ENCODE results near the gene TSEN15.
"Not testable (repeated sequence)": the region's sequence is repeated elsewhere in the genome, so short reads cannot be mapped to it uniquely, and the experiment has no call there.

The TSEN15 gene

GRCh38 chr1:184031409-184032107 is 20.0 kb upstream of the TSEN15 start:
- no peak for DNase-seq

- no peak for DNase-seq
Measured at GRCh38 chr1:184032306-184032929, 19.1 kb upstream of the TSEN15 start.

- DNase-seq = no peak
Measured at GRCh38 chr1:184032930-184033418, 18.6 kb upstream of the TSEN15 start.

GRCh38 chr1:184033711-184034167 is 17.8 kb upstream of the TSEN15 start:
- DNase-seq = no peak

GRCh38 chr1:184034761-184035379 is 16.7 kb upstream of the TSEN15 start:
- no peak for DNase-seq

GRCh38 chr1:184035719-184036516 is 15.6 kb upstream of the TSEN15 start:
- DNase-seq = peak; percentile 8

GRCh38 chr1:184036517-184036949 is 15.0 kb upstream of the TSEN15 start:
- DNase-seq = no peak

GRCh38 chr1:184037849-184038591 is 13.5 kb upstream of the TSEN15 start:
- no peak for DNase-seq

- DNase-seq = no peak
Measured at GRCh38 chr1:184039126-184039525, 12.4 kb upstream of the TSEN15 start.

GRCh38 chr1:184041731-184042130 is 9.8 kb upstream of the TSEN15 start:
- DNase-seq = no peak

GRCh38 chr1:184043315-184043714 is 8.2 kb upstream of the TSEN15 start:
- not testable (repeated sequence) for DNase-seq

- no peak for DNase-seq
Measured at GRCh38 chr1:184044603-184045376, 6.7 kb upstream of the TSEN15 start.

- not testable (repeated sequence) for DNase-seq
Measured at GRCh38 chr1:184047541-184047940, 4.0 kb upstream of the TSEN15 start.

GRCh38 chr1:184048561-184049240 is 2.8 kb upstream of the TSEN15 start:
- no peak for DNase-seq

GRCh38 chr1:184049291-184049690 is 2.2 kb upstream of the TSEN15 start:
- DNase-seq = no peak

- DNase-seq = no peak
Measured at GRCh38 chr1:184049836-184050468, 1.6 kb upstream of the TSEN15 start.

- DNase-seq = no peak
Measured at GRCh38 chr1:184050636-184051035, 894 bp upstream of the TSEN15 start.

GRCh38 chr1:184051138-184051484 is 419 bp upstream of the TSEN15 start:
- DNase-seq = no peak

- no peak for DNase-seq
Measured at GRCh38 chr1:184052194-184052559, 647 bp downstream of the TSEN15 start.

- DNase-seq = no peak
Measured at GRCh38 chr1:184052750-184053149, 1.2 kb downstream of the TSEN15 start.

- no peak for DNase-seq
Measured at GRCh38 chr1:184053881-184054280, 2.4 kb downstream of the TSEN15 start.

Data from stimulated activated CD4-positive, alpha-beta T cell treated with anti-CD3 and anti-CD28 coated beads, Interleukin-12 subunit alpha, Interleukin-12 subunit beta, amount 100 ng/mL, for 4 hours (primary cell).